ENCODE measurements around the gene UROC1. TPM values are rescaled to one million over a fixed set of nuclear protein-coding genes. Genes with fewer than 3 reads are reported as not detected.

The UROC1 gene
- total RNA-seq, 2 experiments from 2014 or later, result 0.09 TPM; not detected in 1

DNA sequence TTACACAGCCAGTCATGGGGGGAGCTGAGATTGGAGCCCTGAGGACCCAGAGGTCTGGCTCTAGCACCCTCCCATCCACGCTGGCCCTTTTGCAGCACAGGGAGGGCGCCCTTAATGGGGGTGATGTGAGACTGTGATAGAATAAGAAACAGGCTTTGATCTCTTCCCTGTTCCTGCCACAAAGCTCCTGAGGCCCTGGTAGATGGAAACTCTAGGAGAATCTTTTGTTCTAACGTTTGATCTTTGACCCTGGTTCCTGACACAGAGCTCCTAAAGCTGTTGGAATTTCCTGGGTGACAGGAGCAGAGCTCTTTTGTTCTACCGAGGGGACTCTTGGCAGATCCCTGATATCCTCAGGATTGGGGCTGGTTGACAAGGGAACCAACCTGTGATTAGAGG is 1.2 kb upstream of the UROC1 start:
- POLR2A ChIA-PET, result no interaction called here
- Histone ChIP-seq H2AFZ (ENCODE audit: low read length) (no peak overlapping the region), H3K4me2 (ENCODE audit: low read length) (no peak overlapping the region), H3K9me3 (ENCODE audit: low read length) (no peaks in the 10 kb centered on the region), H3K27ac (ENCODE audit: low read depth, low read length, poor library complexity, severe bottlenecking) (no peak overlapping the region), H3K4me3 (ENCODE audit: low read depth, low read length, poor library complexity, severe bottlenecking) (no peak overlapping the region), H4K20me1 (ENCODE audit: insufficient read depth, low read length) (no peaks in the 10 kb centered on the region), H3K79me2 (ENCODE audit: insufficient read depth, low read depth, low read length) (no peaks in the 10 kb centered on the region), H3K9me2 (ENCODE audit: insufficient read depth, low read length) (no peaks in the 10 kb centered on the region), H3K36me3 (ENCODE audit: insufficient read depth, low read length) (no peaks in the 10 kb centered on the region), H3K4me1 (ENCODE audit: insufficient read depth, low read length, poor library complexity, severe bottlenecking) (no peaks in the 10 kb centered on the region)
- CTCF ChIA-PET (ENCODE audit: unreplicated experiment), result no interaction called here
- intact Hi-C loops (cut with micrococcal nuclease; ENCODE audit: unreplicated experiment), result no loop called here
- BruUV-seq (replicated peaks), result no TSS peak
- DNase-seq (ENCODE audit: low spot score), result no peak
- no peak for TF ChIP-seq EZH2phosphoT487 (IDR thresholded peaks at IDR 0.05; ENCODE audit: borderline replicate concordance, low read depth, low read length)
- TF ChIP-seq, protein P1, sequence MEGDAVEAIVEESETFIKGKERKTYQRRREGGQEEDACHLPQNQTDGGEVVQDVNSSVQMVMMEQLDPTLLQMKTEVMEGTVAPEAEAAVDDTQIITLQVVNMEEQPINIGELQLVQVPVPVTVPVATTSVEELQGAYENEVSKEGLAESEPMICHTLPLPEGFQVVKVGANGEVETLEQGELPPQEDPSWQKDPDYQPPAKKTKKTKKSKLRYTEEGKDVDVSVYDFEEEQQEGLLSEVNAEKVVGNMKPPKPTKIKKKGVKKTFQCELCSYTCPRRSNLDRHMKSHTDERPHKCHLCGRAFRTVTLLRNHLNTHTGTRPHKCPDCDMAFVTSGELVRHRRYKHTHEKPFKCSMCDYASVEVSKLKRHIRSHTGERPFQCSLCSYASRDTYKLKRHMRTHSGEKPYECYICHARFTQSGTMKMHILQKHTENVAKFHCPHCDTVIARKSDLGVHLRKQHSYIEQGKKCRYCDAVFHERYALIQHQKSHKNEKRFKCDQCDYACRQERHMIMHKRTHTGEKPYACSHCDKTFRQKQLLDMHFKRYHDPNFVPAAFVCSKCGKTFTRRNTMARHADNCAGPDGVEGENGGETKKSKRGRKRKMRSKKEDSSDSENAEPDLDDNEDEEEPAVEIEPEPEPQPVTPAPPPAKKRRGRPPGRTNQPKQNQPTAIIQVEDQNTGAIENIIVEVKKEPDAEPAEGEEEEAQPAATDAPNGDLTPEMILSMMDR (conservative IDR thresholded peaks at IDR 0.05; ENCODE audit: low read length), result no peak

DNA sequence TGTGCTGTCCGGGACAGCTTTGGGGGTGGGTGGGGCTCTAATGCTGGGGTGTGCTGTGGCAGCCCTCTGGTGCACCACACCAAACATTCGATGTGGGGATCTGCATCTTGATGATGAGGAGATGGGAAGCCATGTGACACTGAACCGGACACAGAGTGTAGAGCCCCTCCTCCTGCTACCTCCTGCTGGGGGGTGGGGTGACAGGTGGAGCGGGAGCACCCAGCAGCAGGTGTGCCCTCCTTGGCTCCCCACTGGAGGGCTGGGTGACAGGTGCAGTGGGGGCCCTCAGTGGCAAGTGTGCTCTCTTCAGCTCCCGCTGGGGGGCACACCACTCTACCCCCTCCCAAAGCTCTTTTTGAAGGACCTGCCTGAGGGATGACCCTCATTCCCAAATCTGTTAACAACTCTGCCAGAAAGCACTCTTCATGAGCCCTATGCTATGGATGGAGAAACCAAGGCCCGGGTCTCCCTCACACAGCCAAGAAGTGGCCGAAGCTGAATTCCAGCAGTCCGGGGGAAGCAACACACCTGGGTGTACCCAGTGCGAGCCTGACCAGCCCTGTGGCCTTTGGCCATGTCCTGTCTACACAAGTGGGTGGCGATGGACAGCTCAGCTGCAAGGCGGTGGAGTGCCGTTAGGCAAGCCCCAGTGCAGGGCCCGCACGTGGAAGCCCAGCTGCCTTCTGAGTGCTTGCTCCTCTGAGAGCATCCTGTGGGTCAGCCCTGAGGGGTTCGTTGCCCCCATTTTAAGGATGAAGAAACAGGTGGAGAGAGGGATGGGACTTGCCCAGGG is 609 bp upstream of the UROC1 start:
- Histone ChIP-seq H3K9me3 (ENCODE audit: low read length) (no peaks in the 10 kb centered on the region), H4K20me1 (ENCODE audit: insufficient read depth, low read length) (no peaks in the 10 kb centered on the region), H3K9me2 (ENCODE audit: insufficient read depth, low read length) (no peaks in the 10 kb centered on the region), H3K4me1 (ENCODE audit: insufficient read depth, low read length, poor library complexity, severe bottlenecking) (no peaks in the 10 kb centered on the region), H2AFZ (ENCODE audit: low read length) (no peak overlapping the region), H3K4me3 (ENCODE audit: low read depth, low read length, poor library complexity, severe bottlenecking) (no peak overlapping the region), H3K79me2 (ENCODE audit: insufficient read depth, low read depth, low read length) (no peaks in the 10 kb centered on the region), H3K27ac (ENCODE audit: low read depth, low read length, poor library complexity, severe bottlenecking) (no peak overlapping the region), H3K4me2 (ENCODE audit: low read length) (no peak overlapping the region), H3K36me3 (ENCODE audit: insufficient read depth, low read length) (no peaks in the 10 kb centered on the region)
- CTCF ChIA-PET (ENCODE audit: unreplicated experiment), result no interaction called here
- TF ChIP-seq, protein P1 (conservative IDR thresholded peaks at IDR 0.05; ENCODE audit: low read length), result 0 out of 2 replicates have a peak, but pooled peaks have one; percentile 18
- TF ChIP-seq EZH2phosphoT487 (IDR thresholded peaks at IDR 0.05; ENCODE audit: borderline replicate concordance, low read depth, low read length), result no peak
- intact Hi-C loops (cut with micrococcal nuclease; ENCODE audit: unreplicated experiment), result no loop called here
- BruUV-seq (replicated peaks), result no TSS peak
- no peak for DNase-seq (ENCODE audit: low spot score)
- POLR2A ChIA-PET, result no interaction called here

DNA sequence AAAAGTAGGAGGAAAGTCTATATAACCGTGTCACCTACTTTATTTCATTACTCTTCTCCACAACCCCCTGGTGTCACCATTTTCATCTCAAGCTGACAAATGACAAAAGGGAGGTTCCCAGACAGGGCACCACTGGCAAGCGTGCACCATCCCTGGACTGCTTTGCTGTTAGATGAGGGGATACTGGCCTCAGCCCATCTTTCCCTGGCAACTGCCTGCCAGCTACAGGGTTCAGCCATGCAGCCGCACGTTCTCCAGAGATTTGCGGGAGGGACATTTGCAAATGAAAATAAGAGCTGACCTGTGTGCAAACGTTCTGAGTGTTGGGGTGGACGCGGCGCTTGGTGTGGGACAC is 660 bp downstream of the UROC1 start:
- POLR2A ChIA-PET, result interaction anchor here (0.6 kb wide), 1 partner anchor 935 kb away, joined by 3 read pairs; no protein-coding TSS in a partner anchor

More for the DNA sequence above, 660 bp downstream of the UROC1 start:
- CTCF ChIA-PET (ENCODE audit: unreplicated experiment), result no interaction called here
- H3K79me2 ChIP-seq (ENCODE audit: insufficient read depth, low read depth, low read length), result no peaks in the 10 kb centered on the region
- no TSS peak for BruUV-seq (replicated peaks)
- intact Hi-C loops (cut with micrococcal nuclease; ENCODE audit: unreplicated experiment), result no loop called here
- H2AFZ ChIP-seq (ENCODE audit: low read length), result no peak overlapping the region
- no peaks in the 10 kb centered on the region for H3K9me2 ChIP-seq (ENCODE audit: insufficient read depth, low read length)
- no peak overlapping the region for H3K4me3 ChIP-seq (ENCODE audit: low read depth, low read length, poor library complexity, severe bottlenecking)
- DNase-seq (ENCODE audit: low spot score), result no peak
- H4K20me1 ChIP-seq (ENCODE audit: insufficient read depth, low read length), result no peaks in the 10 kb centered on the region
- H3K27ac ChIP-seq (ENCODE audit: low read depth, low read length, poor library complexity, severe bottlenecking), result no peak overlapping the region
- no peak for TF ChIP-seq EZH2phosphoT487 (IDR thresholded peaks at IDR 0.05; ENCODE audit: borderline replicate concordance, low read depth, low read length)
- TF ChIP-seq, protein P1 (conservative IDR thresholded peaks at IDR 0.05; ENCODE audit: low read length), result no peak
- no peak overlapping the region for H3K4me2 ChIP-seq (ENCODE audit: low read length)
- no peaks in the 10 kb centered on the region for H3K4me1 ChIP-seq (ENCODE audit: insufficient read depth, low read length, poor library complexity, severe bottlenecking)
- no peaks in the 10 kb centered on the region for H3K36me3 ChIP-seq (ENCODE audit: insufficient read depth, low read length)
- H3K9me3 ChIP-seq (ENCODE audit: low read length), result no peaks in the 10 kb centered on the region

All from OCI-LY7 (cell line).